Prostate gland (tissue), 2 donors: ENCODE data around the gene SPTBN5. TPM values are rescaled to one million over a fixed set of nuclear protein-coding genes. Genes with fewer than 3 reads are reported as not detected.

Experiments used
- DNase-seq: peaks from one replicate; pipeline ENCODE4 v3.0.0-alpha.2; 2019; ENCODE audit warnings: low spot score
- H3K27ac ChIP-seq, 2 donors: fragments of 200-600 bp; sonication (generic); 2 replicates each; pipeline ENCODE4 v1.5.1; 2017 to 2019
- H3K27me3 ChIP-seq: fragments of 200-600 bp; sonication (generic); replicated peaks from 2 replicates; pipeline ENCODE4 v1.5.1; 2019; ENCODE audit not compliant: insufficient read depth
- H3K36me3 ChIP-seq, 2 donors: fragments of 200-600 bp; sonication (generic); 1 replicate in 1 of 2; 2 replicates in 1 of 2; pipeline versions ENCODE4 v1.5.1 to v1.8.1; 2017 to 2019
- H3K4me1 ChIP-seq: fragments of 200-600 bp; sonication (generic); replicated peaks from 2 replicates; pipeline ENCODE4 v1.5.1; 2019
- H3K4me3 ChIP-seq, 2 donors: fragments of 200-600 bp; sonication (generic); 2 replicates each; pipeline ENCODE4 v1.5.1; 2017 to 2019
- H3K9me3 ChIP-seq: fragments of 200-600 bp; sonication (generic); 2 replicates; pipeline ENCODE4 v1.5.1; 2017
- POLR2A ChIP-seq: fragments of 450-650 bp; IDR thresholded peaks from one replicate; pipeline ENCODE4 v1.6.1; 2016; ENCODE audit warnings: antibody characterized with exemption, mild to moderate bottlenecking
- POLR2AphosphoS5 ChIP-seq: sonication (generic); formaldehyde crosslinking; IDR thresholded peaks from one replicate; pipeline ENCODE4 v1.6.1; 2017; ENCODE audit warnings: antibody characterized with exemption
- WGBS: methylation state at CpG from one replicate; pipeline ENCODE4 v1.1.5; 2018; 5-methylcytosine and 5-hydroxymethylcytosine counted together
- intact Hi-C: fragments of 100-400 bp; cut with DNase I; formaldehyde crosslinking; loops from one replicate; pipeline ENCODE4 v1.14.2; 2022
- total RNA-seq, 2 donors: library from RNA; depleted of rRNA; stranded (reverse); fragments of >200 nt; gene quantifications; one replicate each; pipeline ENCODE4 v1.1.0, GENCODE V29; 2016
- TF ChIP-seq, protein P1 (sequence below), 4 experiments: fragments of 200-600 bp in 2 of 4; fragments of 450-650 bp in 2 of 4; sonication (generic) in 2 of 4; IDR thresholded peaks; 1 replicate in 3 of 4; 2 replicates in 1 of 4; pipeline ENCODE4 v1.5.1; 2016 to 2019; ENCODE audit warnings: antibody characterized with exemption in 4 of 4, mild to moderate bottlenecking in 2 of 4, moderate library complexity in 2 of 4

SPTBN5 gene
- total RNA-seq, 2 donors from 2014 or later = 1.2 to 2.2 TPM

DNA sequence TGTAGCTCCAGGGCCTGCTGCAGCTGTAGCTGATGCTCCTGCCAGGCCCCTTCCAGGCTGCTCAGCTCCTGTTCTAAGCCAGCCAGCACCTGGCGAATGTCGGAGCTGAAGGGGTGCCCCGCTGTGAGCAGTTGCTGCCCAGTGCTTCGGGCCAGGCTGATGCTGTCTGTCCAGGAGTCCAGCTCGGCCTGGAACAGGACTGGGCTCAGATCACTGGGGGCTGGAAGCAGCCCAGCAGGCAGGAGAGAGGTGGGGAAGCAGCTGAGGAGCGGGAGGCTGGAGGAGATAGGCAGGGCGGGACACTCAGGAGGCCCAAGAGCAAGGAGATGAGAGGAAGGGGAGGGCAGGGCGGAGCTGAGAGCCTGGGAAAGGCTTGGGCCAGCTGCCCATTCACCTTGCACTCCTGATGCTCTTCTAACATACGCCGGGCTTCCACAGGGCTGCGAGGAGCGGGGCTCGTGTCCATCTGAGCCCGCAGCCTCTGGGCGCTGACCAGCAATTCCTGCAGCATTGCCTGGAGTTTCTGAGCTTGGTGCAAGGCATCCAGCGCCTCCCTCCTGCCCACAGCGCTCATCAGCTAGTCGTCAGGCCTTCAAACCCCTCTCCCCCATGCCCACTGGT is 32.0 kb downstream of the SPTBN5 start:
- intact Hi-C loops = no loop called here
- TF ChIP-seq, protein P1, sequence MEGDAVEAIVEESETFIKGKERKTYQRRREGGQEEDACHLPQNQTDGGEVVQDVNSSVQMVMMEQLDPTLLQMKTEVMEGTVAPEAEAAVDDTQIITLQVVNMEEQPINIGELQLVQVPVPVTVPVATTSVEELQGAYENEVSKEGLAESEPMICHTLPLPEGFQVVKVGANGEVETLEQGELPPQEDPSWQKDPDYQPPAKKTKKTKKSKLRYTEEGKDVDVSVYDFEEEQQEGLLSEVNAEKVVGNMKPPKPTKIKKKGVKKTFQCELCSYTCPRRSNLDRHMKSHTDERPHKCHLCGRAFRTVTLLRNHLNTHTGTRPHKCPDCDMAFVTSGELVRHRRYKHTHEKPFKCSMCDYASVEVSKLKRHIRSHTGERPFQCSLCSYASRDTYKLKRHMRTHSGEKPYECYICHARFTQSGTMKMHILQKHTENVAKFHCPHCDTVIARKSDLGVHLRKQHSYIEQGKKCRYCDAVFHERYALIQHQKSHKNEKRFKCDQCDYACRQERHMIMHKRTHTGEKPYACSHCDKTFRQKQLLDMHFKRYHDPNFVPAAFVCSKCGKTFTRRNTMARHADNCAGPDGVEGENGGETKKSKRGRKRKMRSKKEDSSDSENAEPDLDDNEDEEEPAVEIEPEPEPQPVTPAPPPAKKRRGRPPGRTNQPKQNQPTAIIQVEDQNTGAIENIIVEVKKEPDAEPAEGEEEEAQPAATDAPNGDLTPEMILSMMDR (IDR thresholded peaks at IDR 0.05) = no peak
- TF ChIP-seq POLR2A (no peak), POLR2AphosphoS5 (no peak)
- no peak overlapping the region for H3K27ac ChIP-seq
- no peaks in the 10 kb centered on the region for H3K4me1 ChIP-seq
- DNase-seq = no peak
- H3K4me3 ChIP-seq = no peak overlapping the region
- WGBS = 86% methylated on average over 18 of the region's 18 CpGs
- H3K36me3 ChIP-seq = no peaks in the 10 kb centered on the region
- H3K9me3 ChIP-seq = no peaks in the 10 kb centered on the region
- H3K27me3 ChIP-seq = no peaks in the 10 kb centered on the region

DNA sequence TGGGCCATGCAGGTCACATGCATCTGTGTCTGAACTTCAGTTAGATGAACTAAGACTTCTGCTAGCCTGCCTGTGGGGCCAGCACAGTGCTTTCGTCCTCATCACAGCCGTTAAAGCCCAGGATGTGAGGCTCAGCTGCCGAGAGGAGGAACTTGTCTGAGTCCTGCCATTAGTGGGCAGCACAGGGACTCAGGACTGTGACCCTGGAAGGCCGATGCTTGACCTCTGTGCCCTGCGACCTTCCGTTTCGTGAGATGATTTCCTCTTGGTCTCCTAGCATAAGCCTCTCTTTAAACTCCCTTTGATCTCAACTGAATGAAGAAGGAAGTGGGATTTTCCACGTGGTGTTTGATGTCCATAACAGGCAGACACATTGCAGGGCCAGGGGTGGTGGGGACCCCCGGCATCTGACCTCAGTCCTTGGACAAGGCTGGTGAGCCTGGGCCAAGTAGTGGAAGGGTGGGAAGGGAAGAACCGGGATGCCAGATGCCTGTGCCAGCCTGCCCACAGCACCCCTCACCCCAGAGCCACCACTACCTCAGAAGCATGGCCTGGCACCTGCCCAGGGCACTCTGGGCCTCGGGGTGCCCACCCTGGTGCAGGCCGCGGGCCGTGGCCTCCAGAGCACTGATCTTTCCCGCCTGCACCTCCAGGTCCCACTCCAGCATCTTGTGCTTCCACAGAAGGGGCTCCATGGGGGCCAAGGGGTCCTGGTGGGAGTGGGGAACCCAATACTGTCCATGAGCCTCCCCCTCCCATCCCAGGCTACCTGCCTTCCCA is 33.6 kb downstream of the SPTBN5 start:
- Histone ChIP-seq H3K9me3 (no peaks in the 10 kb centered on the region), H3K4me3 (no peak overlapping the region), H3K27me3 (no peaks in the 10 kb centered on the region), H3K27ac (no peak overlapping the region), H3K4me1 (no peaks in the 10 kb centered on the region), H3K36me3 (no peaks in the 10 kb centered on the region)
- no peak for DNase-seq
- whole genome bisulfite sequencing = 76% methylated on average over 15 of the region's 15 CpGs
- no peak for TF ChIP-seq POLR2AphosphoS5
- TF ChIP-seq POLR2A = no peak
- TF ChIP-seq, protein P1 (IDR thresholded peaks at IDR 0.05) = no peak
- intact Hi-C loops = no loop called here

DNA sequence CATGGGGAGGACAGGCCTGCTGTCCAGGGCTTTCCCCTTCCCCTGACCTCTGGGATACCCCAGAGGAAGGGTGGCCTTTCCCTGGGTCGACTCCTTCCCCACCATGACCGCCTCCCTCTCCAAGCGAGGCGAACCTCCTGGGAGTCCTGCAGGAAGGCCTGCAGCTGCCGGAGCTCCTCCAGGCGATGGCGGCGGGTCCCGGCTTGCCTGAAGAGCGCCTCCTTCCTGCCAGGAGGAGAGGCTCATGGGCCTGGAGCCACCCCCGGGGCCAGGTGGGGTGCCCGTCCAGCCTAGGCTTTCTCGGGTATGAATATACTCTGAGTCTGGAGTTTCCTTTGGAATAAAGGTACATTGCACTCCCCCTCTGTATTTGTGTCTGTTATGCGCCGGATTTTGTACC is 35.1 kb downstream of the SPTBN5 start:
- no peak overlapping the region for H3K27ac ChIP-seq
- no peaks in the 10 kb centered on the region for H3K4me1 ChIP-seq
- 75% methylated on average over 15 of the region's 15 CpGs for WGBS
- H3K27me3 ChIP-seq = no peaks in the 10 kb centered on the region
- H3K4me3 ChIP-seq = no peak overlapping the region
- H3K36me3 ChIP-seq = no peaks in the 10 kb centered on the region
- no peaks in the 10 kb centered on the region for H3K9me3 ChIP-seq
- no peak for DNase-seq
- intact Hi-C loops = no loop called here
- TF ChIP-seq, protein P1 (IDR thresholded peaks at IDR 0.05) = no peak
- TF ChIP-seq POLR2A (no peak), POLR2AphosphoS5 (no peak)

DNA sequence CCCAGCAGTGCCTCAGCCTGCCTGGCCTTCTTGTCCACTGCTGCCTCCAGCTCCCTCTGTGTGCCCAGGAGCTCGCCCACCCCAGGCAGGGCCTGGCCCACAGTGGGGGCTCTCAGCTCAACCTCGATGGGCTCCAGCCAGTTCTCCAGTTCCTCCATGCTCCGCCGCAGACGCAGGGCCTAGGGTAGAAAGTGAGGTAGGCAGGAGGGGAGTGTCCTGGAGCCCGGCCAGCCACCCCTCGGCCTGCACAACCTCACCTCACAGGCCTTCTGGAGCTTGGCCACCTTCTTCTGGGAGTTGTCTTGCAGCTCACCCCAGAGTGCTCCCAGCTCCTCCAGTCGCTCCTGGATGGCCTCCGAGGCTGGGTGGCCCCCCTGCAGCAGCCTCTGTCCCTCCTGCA is 36.5 kb downstream of the SPTBN5 start:
- intact Hi-C loops = no loop called here
- DNase-seq = no peak
- Histone ChIP-seq H3K27ac (no peak overlapping the region), H3K4me1 (no peaks in the 10 kb centered on the region), H3K36me3 (no peaks in the 10 kb centered on the region), H3K27me3 (no peaks in the 10 kb centered on the region), H3K9me3 (no peaks in the 10 kb centered on the region), H3K4me3 (no peak overlapping the region)
- TF ChIP-seq POLR2AphosphoS5 (no peak), POLR2A (no peak)
- TF ChIP-seq, protein P1 (IDR thresholded peaks at IDR 0.05) = no peak
- WGBS = 83% methylated on average over 9 of the region's 9 CpGs

DNA sequence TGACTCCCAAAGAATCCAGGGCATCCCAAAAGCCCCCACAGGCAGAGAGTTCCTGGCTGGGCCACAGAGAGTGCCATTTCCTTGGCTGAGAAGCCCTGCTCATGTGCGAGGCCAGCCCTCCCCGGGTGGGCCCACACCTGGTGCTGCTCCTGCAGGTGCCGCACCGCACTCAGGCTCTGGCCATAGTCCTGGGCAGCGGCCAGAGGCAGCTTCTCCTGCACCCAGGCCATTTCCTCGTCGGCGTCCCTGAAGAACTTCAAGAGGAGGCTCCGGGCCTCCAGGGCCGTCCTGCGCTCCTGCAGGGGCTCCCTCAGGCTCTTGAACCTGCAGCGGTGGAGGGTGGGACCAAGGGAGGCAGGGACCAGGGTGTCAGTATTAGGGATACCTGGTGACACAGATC is 37.1 kb downstream of the SPTBN5 start:
- WGBS = 96% methylated on average over 9 of the region's 12 CpGs
- H3K36me3 ChIP-seq = no peaks in the 10 kb centered on the region
- no peaks in the 10 kb centered on the region for H3K27me3 ChIP-seq
- no peak overlapping the region for H3K27ac ChIP-seq
- no peak overlapping the region for H3K4me3 ChIP-seq
- no peaks in the 10 kb centered on the region for H3K9me3 ChIP-seq
- no peaks in the 10 kb centered on the region for H3K4me1 ChIP-seq
- no peak for TF ChIP-seq POLR2AphosphoS5
- TF ChIP-seq POLR2A = no peak
- TF ChIP-seq, protein P1 (IDR thresholded peaks at IDR 0.05) = no peak
- no peak for DNase-seq
- intact Hi-C loops = no loop called here
